HG02763 (cell line): ENCODE results near the gene UGT8.
A peak's percentile ranks its signal among the peaks of the same experiment; 100 is the strongest.
"Not testable (repeated sequence)": the region's sequence is repeated elsewhere in the genome, so short reads cannot be mapped to it uniquely, and the experiment has no call there.

ENCODE experiments used
- ATAC-seq: cut with Tn5 transposase; IDR thresholded peaks from one replicate; pipeline ENCODE4 v1.9.1; 2021; ENCODE audit warnings: mild to moderate bottlenecking, moderate library complexity; ENCODE audit not compliant: unreplicated experiment

UGT8 gene, protein sequence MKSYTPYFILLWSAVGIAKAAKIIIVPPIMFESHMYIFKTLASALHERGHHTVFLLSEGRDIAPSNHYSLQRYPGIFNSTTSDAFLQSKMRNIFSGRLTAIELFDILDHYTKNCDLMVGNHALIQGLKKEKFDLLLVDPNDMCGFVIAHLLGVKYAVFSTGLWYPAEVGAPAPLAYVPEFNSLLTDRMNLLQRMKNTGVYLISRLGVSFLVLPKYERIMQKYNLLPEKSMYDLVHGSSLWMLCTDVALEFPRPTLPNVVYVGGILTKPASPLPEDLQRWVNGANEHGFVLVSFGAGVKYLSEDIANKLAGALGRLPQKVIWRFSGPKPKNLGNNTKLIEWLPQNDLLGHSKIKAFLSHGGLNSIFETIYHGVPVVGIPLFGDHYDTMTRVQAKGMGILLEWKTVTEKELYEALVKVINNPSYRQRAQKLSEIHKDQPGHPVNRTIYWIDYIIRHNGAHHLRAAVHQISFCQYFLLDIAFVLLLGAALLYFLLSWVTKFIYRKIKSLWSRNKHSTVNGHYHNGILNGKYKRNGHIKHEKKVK

DNA sequence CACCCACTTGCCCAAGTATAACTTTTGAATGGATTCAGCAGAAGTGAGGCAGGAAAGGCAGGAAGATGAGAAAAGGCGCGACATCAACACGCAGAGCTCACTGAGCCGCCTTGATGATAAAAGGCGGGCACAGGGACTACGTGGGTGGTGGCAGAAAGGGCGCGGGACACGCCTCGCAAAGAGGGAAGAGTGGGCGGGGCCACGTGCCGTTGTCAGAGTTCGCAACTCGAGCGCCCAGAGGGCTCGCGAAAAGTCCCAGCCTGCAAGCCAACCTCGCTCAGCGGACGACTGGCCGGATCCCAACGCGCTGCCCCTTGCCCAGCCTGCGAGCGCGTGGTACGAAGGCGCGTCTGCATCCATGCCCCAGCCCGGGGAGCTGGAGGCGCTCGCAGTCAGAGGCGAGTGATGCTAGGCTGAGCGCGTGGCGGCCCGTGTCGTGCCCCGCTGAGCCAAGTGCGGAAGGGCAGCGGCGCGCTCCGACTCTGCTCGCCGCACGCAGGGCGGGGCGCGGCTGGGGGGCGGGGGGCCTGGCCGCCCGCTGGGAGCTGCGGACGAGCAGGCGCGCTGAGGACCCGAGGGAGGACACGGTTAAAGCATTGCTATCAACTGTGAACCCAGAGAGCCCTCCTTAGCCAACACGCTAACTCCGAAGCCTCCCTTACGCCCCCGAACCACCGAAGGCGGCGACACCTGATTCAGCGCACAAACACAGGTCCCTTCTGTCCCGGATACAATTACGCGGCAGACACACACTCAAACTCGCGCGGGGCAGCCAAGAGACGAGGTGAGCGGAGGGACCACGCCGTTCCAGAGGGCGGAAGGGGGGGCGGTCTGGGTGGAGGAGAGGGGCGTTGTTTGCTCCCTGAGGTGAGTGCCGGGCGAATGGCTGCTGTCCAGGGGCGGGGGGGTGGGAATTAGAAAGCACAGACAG, at the start of gene UGT8:
Gene UGT8, plus strand, starts transcription at position 617 of the 931 bp plus-strand sequence. CDS start 24,074 bp downstream, outside the sequence.
- ATAC-seq: peak; percentile 36

DNA sequence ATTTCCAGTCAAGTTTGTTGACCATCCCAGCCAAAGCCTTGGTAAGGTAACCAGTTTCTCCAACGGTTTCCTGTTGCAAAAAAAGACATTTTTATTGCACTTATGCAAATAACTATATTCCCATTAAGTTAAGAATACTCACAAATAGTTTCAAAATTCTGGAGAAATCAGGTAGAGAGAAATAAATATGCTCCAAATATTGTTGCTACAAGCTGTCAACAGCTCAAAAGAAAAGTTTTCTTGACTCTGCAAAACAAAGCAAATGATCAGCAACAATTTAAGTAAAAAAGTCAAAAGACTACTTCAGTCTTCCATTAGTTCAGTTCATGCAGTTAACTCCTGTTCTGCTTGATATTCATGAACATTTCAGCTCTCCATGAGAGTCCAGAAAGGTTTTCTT, 49.0 kb upstream of the UGT8 start:
- ATAC-seq: no peak

DNA sequence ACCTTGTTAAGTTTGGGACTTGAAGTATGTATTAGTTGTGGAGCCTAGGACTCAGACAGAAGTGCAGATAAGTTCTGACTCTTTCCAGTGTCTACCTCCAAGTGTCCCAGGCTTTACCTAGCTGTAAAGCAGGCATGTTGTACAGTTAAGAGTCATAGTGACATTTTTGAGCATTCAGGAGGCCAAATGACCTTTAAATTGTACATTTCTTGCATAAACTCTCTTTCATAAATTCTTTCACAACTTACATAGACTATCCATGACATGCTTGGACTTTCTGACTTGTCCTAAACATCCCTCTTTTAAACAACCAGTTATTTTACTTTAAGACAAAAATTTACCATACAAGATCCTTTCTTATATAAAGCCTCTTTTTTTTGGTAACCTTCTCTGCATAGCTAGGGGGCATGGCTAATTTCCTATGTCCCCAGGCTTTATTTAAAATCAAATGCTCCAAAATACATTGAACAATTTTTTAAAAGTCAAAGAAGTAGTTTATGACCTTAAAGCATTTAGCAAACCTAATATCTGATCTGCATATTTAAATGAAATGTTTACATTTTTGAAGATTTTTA, 40.1 kb upstream of the UGT8 start:
- no peak for ATAC-seq

DNA sequence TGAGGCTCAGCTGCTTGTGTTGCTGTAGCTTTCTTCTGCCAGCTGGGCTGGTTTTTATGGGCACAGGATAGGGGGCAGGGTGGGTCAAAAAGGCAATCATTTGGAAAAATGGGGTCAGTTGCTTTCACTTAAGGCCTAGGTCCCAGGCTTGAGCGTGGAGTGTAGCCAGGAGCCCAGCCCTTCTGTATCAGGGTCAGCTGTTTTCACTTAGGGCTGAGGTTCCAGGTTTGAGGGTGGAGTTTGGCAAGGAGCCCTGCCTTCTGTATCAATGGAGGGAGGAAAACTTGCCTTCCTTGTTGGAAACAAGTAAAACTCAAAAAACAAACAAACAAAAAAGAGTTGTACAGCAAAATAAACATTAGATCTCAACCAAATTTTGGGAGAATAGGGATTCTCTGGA, 37.0 kb upstream of the UGT8 start:
- no peak for ATAC-seq

DNA sequence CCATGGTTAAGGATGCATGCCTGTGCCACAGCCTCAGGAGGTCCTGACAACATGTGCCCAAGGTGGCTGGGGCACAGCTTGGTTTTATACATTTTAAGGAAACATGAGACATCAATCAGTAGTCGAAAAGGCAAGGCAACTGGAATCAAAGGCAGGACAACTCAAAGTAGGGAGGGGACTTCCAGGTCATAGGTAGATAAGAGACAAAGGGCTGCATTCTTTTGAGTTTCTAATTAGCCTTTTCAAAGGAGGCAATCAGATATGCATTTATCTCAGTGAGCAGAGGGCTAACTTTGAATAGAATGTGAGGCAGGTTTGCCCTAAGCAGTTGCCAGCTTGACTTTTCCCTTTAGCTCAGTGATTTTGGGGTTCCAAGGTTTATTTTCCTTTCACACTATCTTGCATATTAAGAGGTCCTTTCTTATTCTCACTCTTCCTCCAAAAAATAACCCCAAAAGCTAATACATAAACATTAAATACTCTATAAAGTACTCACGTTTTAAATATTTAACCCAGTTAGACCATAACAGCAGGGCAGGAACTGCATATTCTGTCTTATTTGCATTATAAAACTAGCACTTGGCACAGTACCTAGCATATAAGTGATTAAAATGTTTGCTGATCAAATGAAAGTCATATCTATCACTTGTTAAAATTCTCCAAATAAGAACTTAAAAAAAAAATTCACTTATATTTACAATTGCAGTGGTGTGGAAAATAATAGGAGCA, 36.3 kb upstream of the UGT8 start:
- ATAC-seq: no peak

DNA sequence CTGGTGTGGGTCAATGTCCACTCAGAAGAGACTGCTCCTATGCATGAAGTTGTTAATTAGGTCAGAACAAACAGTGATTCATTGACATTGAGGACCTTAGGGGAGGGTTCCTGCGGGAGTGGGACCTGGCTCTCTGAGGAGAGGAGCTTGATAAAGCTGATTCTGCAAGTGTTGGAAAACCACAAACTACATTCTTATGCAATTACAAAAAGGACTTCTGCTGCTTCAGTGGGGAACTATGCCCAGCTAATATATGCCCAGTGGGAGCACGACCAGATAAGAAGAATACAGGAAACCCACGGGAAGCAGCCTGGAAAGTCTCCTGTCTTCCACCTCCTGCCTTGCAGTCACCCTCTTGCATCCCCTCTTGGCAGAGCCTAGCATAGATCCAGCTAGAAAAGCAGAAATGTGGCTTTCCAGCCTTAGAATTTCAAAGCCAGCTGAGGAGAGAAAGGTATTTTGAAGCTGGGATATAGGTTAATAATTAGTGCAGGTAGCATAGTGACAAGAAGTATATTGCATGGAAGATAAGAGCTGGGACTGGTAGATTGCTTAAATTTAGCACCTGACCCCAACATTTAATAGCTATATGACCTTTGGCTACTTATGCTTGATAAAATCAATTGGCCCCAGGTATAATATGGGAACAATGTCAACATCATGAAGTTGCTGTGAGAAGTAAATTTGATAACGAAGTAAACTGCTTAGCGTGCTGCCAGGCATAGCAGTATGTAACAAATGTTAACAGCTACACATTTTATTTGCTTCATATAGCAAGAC, 34.9 kb upstream of the UGT8 start:
- ATAC-seq: no peak

DNA sequence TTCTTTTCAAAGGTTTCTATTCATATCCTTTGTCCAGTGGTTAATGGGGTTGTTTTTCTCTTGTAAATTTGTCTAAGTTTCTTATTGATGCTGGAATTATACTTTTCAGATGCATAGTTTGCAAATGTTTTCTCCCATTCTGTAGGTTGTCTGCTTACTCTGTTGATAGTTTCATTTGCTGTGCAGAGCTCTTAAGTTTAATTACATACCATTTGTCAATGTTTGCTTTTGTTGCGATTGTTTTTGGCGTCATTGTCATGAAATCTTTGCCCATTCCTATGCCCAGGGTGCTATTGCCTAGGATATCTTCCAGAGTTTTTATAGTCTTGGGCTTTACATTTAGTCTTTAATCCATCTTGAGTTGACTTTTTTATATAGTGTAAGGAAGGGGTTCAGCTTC, 21.2 kb upstream of the UGT8 start:
- no peak for ATAC-seq

DNA sequence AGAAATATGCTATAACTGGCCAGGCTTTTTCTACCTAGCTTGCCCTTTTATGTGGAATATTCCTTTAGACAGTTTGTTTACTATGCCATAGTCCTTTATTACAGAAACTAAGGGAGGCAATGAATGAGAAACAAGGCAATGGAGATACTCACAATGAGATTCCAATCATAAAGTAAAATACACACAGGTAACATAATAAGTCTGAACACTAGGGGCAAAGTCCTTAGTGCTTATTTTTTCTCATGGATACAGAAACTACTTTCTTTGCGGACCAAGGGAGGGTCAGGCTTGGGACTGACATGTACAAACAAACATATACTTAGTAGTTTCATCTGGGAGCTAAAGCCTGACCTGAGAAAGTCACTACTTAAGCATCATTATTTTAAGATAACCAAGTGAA, 16.0 kb upstream of the UGT8 start:
- ATAC-seq: no peak

DNA sequence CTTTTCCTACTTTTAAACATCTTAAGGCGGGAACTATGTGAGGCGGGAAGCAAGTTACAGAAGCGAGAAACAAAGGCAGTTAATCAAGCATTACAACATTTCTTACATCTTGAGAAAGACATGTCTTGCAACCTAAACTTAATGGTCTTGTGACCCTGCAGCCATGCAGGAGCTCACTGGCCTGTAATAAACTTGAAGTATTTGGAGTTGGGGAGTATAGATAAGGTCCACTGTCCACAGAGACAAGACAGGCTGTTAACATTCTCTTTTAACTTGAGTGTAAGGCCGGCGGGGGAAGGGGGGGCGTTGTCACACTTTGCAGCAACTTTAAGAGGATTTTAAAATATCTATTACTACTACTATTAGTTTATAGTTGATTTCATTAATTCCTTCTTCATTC, 10.3 kb upstream of the UGT8 start:
- no peak for ATAC-seq

DNA sequence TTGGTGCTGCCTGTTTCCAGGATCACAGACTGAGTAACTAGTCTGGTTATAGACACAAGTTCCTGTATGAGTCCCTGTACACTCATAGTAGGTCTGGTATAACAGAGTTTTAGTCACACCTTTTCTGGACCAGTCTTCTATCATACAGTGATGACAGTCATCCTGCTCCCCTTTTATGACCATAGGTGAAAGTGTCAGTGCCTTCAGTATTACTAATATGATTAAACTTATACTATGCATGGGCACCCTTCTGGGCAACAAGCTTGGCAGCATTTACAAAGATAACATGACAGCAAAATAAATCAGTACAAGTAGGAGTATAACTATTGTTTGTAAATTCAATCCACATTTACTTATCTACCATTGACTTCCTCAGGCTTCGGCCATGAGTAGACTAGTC, 8.2 kb upstream of the UGT8 start:
- not testable (repeated sequence) for ATAC-seq

DNA sequence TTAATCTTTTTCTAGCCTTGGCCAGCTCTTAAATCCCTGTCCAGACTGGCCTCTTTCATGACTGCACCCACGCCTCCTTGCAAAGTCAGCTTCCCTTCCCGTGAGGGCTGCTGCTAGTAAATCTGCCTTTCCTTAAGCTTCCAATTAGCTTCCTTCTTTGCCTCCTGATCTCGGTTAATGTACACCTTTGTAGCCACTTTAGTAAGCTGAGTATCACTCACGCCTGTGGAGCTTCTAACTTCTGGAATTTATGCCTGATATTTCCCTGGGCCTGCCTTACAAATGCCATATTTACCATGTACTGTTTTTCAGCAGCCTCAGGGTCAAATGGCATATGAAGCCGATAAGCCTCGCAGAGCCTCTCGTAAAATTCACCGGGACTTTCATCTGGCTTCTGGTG, 5.1 kb upstream of the UGT8 start:
- ATAC-seq: no peak

DNA sequence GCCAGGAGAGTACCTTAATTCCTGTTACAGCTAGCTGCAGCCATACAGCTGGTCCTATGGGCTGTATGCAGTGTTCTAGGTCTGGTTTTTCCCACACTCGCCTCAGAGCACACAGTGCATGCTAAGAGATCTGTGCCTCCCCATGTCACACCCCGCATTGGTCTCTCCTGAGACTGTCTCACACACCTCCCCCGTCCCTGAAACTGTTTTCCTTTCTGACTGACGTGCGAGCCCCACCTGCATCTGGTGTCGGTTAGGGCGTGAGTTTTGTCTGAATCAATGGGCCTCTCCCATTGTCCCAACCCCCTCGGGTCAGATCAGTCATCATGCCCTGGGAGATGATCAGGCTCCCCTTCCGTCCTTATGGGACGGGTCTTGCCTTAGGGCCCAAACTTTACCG, 3.4 kb upstream of the UGT8 start:
- no peak for ATAC-seq

DNA sequence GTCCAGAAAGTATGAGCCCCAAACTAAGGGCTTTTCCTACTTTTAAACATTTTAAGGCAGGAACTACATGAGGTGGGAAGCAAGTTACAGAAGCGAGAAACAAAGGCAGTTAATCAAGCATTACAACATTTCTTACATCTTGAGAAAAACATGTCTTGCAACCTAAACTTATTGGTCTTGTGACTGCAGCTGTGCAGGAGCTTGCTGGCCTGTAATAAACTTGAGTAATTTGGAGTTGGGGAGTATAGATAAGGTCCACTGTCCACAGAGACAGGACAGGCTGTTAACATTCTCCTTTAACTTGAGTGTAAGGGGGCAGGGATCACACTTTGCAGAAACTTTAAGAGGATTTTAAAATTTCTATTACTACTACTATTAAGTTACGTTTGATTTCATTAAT, 2.7 kb upstream of the UGT8 start:
- ATAC-seq: no peak

DNA sequence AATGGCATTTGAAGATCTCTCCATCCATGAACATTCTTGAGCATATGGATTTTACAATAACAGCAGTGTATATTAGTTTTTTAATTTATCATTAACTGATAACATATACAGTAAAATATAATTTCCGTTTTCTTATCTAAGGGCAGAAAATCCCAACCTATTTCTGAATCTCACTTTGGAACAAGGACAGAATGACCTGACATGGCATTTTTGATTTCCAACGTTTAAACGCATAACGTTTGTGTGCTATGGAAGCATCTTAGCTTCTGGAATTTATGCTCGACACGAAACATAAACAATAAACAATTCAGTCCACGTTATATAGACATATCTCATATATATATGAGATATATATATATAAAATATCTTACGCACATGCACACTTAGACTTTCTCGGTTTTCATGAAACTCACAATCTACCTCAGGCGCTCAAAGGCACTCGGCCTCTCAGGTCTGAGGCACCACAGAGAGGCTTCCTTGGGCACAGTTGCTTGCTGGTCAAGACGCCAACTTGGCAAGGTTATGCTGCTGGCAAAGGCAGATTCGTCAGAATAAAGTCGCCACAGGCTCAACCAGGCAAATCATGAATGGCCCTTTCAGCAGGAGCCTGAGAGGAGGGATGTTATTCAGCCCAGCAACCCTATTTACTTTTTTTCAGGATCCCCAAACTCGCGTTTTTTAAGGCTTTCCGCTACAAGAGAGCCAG, 1.0 kb upstream of the UGT8 start:
- ATAC-seq: no peak

DNA sequence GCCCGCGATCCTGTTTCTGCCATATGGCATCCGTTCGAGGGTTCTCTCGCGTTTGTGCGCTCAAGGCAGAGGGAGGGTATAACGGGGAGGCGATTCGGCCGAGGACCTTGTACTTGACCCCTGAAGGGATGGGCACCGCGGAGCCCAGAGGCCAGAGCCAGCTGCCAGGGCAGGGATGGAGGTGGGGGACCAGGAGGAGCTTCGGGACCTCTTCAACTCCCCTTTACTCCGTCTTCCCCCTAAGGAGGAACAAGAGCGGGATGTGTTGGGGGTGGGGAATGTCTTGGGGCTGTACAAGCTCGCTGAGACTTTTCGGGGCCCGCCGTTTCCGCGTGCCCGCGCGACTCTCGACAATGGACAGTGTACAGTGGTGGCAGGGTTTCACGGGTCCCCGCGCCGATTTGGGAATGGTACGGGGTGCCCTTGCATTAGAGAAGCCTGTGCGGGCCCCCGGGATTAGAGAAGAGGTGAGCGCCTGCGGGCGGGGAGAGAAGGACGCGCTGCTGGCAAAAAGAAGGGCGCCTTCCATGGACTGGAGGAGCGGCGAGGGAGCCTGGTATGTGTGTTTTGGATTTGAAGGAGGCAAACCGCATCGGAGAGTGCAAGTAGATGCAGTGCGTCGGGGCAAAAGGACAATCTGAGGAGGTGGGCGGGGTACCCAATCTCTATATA, 760 bp downstream of the UGT8 start:
- ATAC-seq: no peak

DNA sequence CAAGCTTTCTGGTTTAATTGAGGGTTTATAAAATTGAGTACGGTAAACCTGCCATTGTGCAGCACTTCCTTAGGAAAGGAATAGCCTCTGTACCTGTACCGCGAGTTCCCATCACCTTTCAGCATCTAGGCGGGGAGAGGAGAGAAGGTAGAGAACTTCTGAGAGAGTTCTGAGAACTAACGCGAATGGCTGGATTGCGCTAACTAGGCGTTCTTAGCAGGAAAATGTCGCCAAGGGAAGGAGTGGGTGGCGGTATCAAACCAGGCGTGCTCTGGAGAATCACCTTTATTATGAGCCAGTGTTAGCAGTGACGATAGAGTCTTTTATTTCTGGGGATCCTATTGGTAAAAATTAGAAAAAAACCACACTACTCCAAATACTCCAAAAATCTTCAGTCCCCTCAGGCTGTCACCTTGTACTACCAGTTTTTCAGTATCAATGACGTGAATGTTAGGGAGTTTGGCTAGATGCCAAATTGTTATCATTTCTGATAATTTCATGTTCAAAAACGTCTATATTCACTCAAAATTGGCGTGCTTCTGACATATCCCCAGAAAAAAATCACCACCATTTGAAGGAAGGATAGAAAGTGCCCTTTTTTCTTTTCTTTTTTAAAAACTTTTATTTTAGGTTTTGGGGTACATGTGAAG, 1.4 kb downstream of the UGT8 start:
- no peak for ATAC-seq

DNA sequence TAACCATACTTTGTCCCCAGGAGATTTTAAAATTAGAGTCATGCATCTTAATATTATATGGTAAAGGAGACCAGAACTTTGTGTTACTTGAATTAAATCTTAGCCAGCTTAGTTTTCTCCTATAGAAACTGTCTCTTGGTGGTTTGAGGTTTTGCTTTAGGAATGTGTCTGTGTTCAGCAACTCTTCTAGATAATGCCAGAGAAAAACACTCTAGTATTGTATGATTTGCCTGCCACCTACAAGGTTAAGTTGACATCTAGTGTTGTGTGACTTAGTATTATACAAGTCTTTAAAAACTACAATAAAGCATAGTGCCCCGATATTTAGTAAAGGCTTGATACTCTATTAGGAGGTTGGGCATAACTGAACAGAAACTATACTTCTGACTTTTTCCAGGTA, 2.1 kb downstream of the UGT8 start:
- ATAC-seq: no peak
